Mononuclear cell (primary cell): ENCODE data around the gene VEPH1. TPM values are rescaled to one million over a fixed set of nuclear protein-coding genes. Genes with fewer than 3 reads are reported as not detected.

Source experiments
- H3K27me3 ChIP-seq: 2 replicates; pipeline ENCODE4 v1.6.0; 2011; ENCODE audit warnings: low read length, control low read depth; ENCODE audit not compliant: insufficient read depth
- H3K4me1 ChIP-seq: 2 replicates; pipeline ENCODE4 v1.5.1; 2011; ENCODE audit warnings: mild to moderate bottlenecking, low read length, control low read depth; ENCODE audit not compliant: insufficient read depth
- H3K4me3 ChIP-seq: 2 replicates; pipeline ENCODE4 v1.5.1; 2011; ENCODE audit warnings: mild to moderate bottlenecking, low read length, moderate library complexity
- H3K9me3 ChIP-seq: 2 replicates; pipeline ENCODE4 v1.5.1; 2011; ENCODE audit warnings: low read depth, mild to moderate bottlenecking, control low read depth, low read length
- total RNA-seq: library from RNA; depleted of rRNA; stranded (reverse); fragments of >200 nt; gene quantifications from one replicate; pipeline ENCODE4 v1.2.3, GENCODE V29; 2012

The VEPH1 gene
- total RNA-seq, 1 donor = 8.8 TPM

GRCh38 chr3:157381606-157382005, 121.6 kb downstream of the VEPH1 start:
- Histone ChIP-seq H3K4me3 (no peak overlapping the region), H3K9me3 (no peaks in the 10 kb centered on the region)

GRCh38 chr3:157379525-157380140, 123.6 kb downstream of the VEPH1 start:
- Histone ChIP-seq H3K4me3 (no peak overlapping the region), H3K27me3 (no peaks in the 10 kb centered on the region), H3K4me1 (no peaks in the 10 kb centered on the region), H3K9me3 (no peaks in the 10 kb centered on the region)

More at GRCh38 chr3:157381606-157382005, 121.6 kb downstream of the VEPH1 start:
- no peaks in the 10 kb centered on the region for H3K27me3 ChIP-seq
- no peaks in the 10 kb centered on the region for H3K4me1 ChIP-seq

GRCh38 chr3:157376603-157377300, 126.5 kb downstream of the VEPH1 start:
- no peaks in the 10 kb centered on the region for H3K27me3 ChIP-seq
- no peaks in the 10 kb centered on the region for H3K9me3 ChIP-seq
- no peaks in the 10 kb centered on the region for H3K4me1 ChIP-seq
- H3K4me3 ChIP-seq = no peak overlapping the region

GRCh38 chr3:157375342-157375986, 127.8 kb downstream of the VEPH1 start:
- Histone ChIP-seq H3K9me3 (no peaks in the 10 kb centered on the region), H3K27me3 (no peaks in the 10 kb centered on the region), H3K4me3 (no peak overlapping the region), H3K4me1 (no peaks in the 10 kb centered on the region)

- Histone ChIP-seq H3K4me1 (no peaks in the 10 kb centered on the region), H3K4me3 (no peak overlapping the region), H3K27me3 (no peaks in the 10 kb centered on the region), H3K9me3 (no peaks in the 10 kb centered on the region)
These were observed 128.3 kb downstream of the VEPH1 start for GRCh38 chr3:157374933-157375332.

- Histone ChIP-seq H3K4me3 (no peak overlapping the region), H3K27me3 (no peaks in the 10 kb centered on the region), H3K4me1 (no peaks in the 10 kb centered on the region), H3K9me3 (no peaks in the 10 kb centered on the region)
These were observed 129.4 kb downstream of the VEPH1 start for GRCh38 chr3:157373783-157374182.

GRCh38 chr3:157370867-157371266, 132.3 kb downstream of the VEPH1 start:
- H3K4me1 ChIP-seq = no peaks in the 10 kb centered on the region
- no peaks in the 10 kb centered on the region for H3K27me3 ChIP-seq
- H3K9me3 ChIP-seq = no peaks in the 10 kb centered on the region
- H3K4me3 ChIP-seq = no peak overlapping the region

- Histone ChIP-seq H3K9me3 (no peaks in the 10 kb centered on the region), H3K4me1 (no peaks in the 10 kb centered on the region), H3K27me3 (no peaks in the 10 kb centered on the region), H3K4me3 (no peak overlapping the region)
These were observed 133.3 kb downstream of the VEPH1 start for GRCh38 chr3:157369727-157370421.

GRCh38 chr3:157368171-157368570, 135.0 kb downstream of the VEPH1 start:
- H3K9me3 ChIP-seq = no peaks in the 10 kb centered on the region
- no peaks in the 10 kb centered on the region for H3K4me1 ChIP-seq
- no peak overlapping the region for H3K4me3 ChIP-seq
- no peaks in the 10 kb centered on the region for H3K27me3 ChIP-seq

GRCh38 chr3:157363393-157363792, 139.8 kb downstream of the VEPH1 start:
- Histone ChIP-seq H3K27me3 (no peaks in the 10 kb centered on the region), H3K4me3 (no peak overlapping the region), H3K4me1 (no peaks in the 10 kb centered on the region), H3K9me3 (no peaks in the 10 kb centered on the region)

- Histone ChIP-seq H3K4me1 (no peaks in the 10 kb centered on the region), H3K4me3 (no peak overlapping the region), H3K9me3 (no peaks in the 10 kb centered on the region), H3K27me3 (no peaks in the 10 kb centered on the region)
These were observed 140.9 kb downstream of the VEPH1 start for GRCh38 chr3:157362348-157362747.

GRCh38 chr3:157360044-157360443, 143.2 kb downstream of the VEPH1 start:
- no peaks in the 10 kb centered on the region for H3K9me3 ChIP-seq
- no peaks in the 10 kb centered on the region for H3K4me1 ChIP-seq
- no peak overlapping the region for H3K4me3 ChIP-seq
- no peaks in the 10 kb centered on the region for H3K27me3 ChIP-seq

- Histone ChIP-seq H3K4me1 (no peaks in the 10 kb centered on the region), H3K4me3 (no peak overlapping the region), H3K9me3 (no peaks in the 10 kb centered on the region), H3K27me3 (no peaks in the 10 kb centered on the region)
These were observed 146.7 kb downstream of the VEPH1 start for GRCh38 chr3:157356541-157356940.

GRCh38 chr3:157355276-157355675, 147.9 kb downstream of the VEPH1 start:
- H3K4me1 ChIP-seq = no peaks in the 10 kb centered on the region
- H3K4me3 ChIP-seq = no peak overlapping the region
- H3K27me3 ChIP-seq = no peaks in the 10 kb centered on the region
- H3K9me3 ChIP-seq = no peaks in the 10 kb centered on the region

- H3K4me1 ChIP-seq = no peaks in the 10 kb centered on the region
- no peaks in the 10 kb centered on the region for H3K9me3 ChIP-seq
These were observed 148.5 kb downstream of the VEPH1 start for GRCh38 chr3:157354722-157355121.

More at GRCh38 chr3:157354722-157355121, 148.5 kb downstream of the VEPH1 start:
- no peak overlapping the region for H3K4me3 ChIP-seq
- H3K27me3 ChIP-seq = no peaks in the 10 kb centered on the region
